Stimulated activated CD8-positive, alpha-beta memory T cell treated with anti-CD3 and anti-CD28 coated beads, Interleukin-12 subunit alpha, Interleukin-12 subunit beta, amount 100 ng/mL, for 4 hours (primary cell): Measurements from ENCODE around the gene TNFSF12.
A peak's percentile ranks its signal among the peaks of the same experiment; 100 is the strongest.

Experiments
- DNase-seq: peaks from one replicate; pipeline ENCODE4 v3.0.0-alpha.2; 2020; ENCODE audit warnings: low read depth

TNFSF12 gene

DNA sequence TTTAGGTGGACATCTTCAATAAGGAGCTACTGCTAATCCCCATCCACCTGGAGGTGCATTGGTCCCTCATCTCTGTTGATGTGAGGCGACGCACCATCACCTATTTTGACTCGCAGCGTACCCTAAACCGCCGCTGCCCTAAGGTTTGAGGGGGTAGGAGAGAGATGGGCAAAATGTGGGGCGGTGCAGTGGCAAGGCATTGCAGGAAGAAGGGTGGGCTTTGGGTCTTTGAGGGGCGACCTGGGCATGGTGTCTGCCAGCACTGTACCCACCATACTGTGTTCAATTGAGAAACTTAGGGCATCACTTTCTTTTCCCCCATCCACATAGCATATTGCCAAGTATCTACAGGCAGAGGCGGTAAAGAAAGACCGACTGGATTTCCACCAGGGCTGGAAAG is 21.5 kb downstream of the TNFSF12 start:
- no peak for DNase-seq

DNA sequence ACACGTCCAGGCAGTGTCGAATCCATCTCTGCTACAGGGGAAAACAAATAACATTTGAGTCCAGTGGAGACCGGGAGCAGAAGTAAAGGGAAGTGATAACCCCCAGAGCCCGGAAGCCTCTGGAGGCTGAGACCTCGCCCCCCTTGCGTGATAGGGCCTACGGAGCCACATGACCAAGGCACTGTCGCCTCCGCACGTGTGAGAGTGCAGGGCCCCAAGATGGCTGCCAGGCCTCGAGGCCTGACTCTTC is 23.4 kb downstream of the TNFSF12 start:
- no peak for DNase-seq

DNA sequence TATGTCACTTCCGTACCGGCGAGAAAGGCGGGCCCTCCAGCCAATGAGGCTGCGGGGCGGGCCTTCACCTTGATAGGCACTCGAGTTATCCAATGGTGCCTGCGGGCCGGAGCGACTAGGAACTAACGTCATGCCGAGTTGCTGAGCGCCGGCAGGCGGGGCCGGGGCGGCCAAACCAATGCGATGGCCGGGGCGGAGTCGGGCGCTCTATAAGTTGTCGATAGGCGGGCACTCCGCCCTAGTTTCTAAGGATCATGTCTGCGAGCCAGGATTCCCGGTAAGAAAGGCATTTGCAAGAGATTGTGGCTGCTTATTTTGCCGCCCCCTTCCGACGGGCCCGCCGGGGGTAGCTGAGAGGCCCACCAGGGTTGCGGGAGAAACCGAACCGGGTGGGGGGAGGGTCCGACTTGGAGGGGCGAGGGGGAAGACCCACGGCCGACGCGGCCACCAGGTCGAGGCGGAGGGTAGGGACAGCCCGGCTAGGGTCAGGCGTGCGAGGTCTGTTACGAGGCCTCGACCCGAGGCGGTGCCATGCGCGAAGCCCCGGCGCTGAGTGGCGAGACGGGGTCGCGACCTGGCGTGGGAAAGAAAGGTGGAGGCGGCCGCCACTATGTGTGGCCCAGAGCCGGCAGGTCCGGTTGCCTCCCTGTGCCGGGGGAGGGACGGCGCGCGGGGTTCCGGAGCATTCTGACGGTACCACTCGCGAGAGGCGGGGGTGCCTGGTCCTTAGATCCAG is 23.9 kb downstream of the TNFSF12 start:
- DNase-seq: peak; percentile 100

DNA sequence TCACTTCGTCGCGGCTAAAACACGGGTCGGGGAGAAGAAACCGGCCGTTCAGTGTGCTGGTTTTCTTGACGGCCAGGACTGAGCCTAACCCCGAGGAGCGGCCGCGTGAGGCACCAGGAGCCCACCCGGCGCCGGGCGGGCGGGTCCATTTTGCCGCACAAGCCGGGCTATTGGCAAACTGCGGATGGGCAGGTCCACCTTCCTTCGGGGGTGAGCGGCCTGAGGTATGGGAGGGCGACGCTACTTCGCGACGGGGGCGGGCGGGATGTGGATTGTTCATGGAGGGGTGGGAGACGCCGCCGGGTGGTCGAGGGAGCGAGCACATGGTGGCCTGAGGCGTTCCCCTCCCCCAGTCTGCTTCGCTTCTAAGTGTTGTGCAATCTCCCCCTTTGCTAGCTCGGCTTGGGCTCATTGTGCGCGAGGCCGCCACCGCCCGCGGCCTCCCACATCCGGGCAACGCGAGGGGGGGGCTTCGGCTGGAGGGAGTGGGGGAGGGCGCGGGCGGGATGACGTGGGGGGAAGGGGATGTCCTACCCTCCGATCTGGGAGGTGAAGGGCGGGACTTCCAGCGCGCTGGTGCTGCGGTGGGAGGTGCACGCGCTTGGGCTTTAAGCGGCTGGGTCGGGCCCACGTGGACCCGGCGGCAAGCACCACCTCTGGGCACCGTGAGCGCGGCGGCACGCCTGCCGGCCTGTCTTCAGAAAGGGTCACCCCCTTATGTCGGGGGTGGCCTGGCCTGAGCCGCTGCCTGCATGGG is 24.6 kb downstream of the TNFSF12 start:
- DNase-seq: peak; percentile 84

DNA sequence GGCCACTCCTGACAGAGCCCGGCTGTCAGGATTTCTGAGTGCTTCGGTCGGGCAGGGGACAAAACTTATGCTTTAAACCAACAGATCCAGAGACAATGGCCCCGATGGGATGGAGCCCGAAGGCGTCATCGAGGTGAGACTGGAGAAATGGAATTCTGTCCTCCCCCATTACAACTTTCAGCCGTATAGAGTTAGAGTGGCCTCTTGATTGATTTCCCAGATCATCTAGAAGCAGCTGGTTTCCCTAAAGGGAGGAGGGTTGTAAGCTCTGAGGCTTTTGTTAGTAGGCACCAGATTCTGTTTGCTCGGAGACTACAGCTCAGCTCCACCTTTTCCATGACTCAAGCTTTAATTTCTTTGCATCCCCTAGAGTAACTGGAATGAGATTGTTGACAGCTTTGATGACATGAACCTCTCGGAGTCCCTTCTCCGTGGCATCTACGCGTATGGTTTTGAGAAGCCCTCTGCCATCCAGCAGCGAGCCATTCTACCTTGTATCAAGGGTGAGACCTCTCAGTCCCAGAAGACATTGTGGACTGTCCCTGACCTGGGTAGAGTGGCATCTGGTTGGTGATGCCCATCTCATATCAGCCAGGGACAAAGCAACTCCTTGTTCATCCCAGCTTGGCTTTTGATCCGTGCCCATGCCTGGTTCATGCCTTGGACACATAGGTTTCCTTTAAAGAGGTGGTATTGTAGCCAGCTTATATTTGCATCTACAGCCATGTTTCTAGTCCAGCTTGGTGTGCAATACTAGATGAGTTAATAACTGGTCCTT is 25.5 kb downstream of the TNFSF12 start:
- no peak for DNase-seq

DNA sequence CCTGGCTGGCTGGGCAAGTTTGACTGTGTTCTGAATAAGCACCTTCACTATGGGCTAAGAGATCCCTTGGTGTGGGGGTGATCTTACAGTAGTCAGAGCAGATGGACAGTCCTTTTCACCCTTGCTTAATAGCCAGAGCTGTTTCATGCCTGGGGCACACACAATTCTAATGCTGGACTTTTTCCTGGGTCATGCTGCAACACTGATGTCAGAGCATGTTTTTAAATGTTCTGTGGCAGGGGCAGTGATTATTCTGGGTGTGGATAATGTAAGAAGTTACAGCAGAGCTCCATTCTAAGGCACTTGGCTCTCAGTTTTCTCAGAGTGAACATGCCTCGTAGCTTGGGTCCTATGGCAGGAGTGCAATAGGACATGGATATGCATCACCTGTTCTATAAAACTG is 26.6 kb downstream of the TNFSF12 start:
- DNase-seq: no peak

DNA sequence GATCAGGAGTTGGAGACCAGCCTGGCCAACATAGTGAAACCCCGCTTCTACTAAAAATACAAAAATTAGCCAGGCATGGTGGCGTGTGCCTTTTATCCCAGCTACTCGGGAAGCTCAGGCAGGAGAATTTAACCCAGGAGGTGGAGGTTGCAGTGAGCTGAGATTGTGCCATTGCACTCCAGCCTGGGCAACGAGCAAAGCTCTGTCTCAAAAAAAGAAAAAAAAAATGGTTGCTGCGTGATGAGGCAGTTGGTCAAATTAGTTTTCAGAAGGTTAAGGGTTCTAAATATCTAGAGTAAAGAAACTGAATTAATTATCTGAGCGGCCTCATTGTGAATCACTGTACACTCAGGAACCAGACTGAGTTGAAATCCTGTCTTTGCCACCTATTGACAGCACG is 27.1 kb downstream of the TNFSF12 start:
- no peak for DNase-seq

DNA sequence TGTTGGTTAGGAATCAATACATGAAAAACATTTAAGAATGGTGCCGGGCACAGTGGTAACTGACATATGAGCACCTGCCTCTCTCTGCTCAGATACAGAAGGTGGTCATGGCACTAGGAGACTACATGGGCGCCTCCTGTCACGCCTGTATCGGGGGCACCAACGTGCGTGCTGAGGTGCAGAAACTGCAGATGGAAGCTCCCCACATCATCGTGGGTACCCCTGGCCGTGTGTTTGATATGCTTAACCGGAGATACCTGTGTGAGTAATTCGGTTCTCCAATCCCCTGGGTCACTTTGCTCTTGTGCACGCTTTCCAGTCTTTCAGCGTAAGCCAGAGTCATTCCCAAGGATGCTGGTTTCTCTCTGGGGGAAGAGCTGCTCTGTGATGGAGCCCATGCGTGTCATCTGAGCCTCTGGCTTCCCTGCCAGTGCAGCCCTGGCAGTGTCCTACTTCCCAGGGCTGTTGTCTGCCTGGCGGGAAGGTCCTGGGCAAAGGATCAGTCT is 27.6 kb downstream of the TNFSF12 start:
- no peak for DNase-seq

DNA sequence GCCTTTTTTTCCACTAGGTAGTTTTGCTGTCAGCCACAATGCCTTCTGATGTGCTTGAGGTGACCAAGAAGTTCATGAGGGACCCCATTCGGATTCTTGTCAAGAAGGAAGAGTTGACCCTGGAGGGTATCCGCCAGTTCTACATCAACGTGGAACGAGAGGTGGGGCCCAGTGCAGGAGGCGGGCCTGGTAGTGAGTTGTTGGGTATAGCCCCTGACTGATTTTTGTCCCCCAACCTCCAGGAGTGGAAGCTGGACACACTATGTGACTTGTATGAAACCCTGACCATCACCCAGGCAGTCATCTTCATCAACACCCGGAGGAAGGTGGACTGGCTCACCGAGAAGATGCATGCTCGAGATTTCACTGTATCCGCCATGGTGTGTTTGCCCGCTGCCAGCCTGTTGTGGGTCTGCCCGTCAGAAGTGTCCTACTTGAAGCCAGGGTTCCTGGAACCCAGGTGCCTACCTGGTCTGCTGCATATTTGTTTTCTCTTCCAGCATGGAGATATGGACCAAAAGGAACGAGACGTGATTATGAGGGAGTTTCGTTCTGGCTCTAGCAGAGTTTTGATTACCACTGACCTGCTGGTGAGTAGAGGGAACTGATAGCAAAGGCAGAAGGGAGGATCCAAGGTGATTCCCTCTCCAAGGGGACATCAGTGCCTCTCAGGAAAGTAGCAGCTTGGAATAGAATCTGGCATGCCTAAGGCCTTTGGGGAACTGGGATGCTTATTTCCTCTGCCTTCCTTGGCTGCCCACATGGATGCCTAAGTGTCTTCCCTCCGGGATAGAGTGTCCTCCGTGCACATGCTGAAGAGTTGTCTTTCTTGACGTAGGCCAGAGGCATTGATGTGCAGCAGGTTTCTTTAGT is 28.7 kb downstream of the TNFSF12 start:
- no peak for DNase-seq

DNA sequence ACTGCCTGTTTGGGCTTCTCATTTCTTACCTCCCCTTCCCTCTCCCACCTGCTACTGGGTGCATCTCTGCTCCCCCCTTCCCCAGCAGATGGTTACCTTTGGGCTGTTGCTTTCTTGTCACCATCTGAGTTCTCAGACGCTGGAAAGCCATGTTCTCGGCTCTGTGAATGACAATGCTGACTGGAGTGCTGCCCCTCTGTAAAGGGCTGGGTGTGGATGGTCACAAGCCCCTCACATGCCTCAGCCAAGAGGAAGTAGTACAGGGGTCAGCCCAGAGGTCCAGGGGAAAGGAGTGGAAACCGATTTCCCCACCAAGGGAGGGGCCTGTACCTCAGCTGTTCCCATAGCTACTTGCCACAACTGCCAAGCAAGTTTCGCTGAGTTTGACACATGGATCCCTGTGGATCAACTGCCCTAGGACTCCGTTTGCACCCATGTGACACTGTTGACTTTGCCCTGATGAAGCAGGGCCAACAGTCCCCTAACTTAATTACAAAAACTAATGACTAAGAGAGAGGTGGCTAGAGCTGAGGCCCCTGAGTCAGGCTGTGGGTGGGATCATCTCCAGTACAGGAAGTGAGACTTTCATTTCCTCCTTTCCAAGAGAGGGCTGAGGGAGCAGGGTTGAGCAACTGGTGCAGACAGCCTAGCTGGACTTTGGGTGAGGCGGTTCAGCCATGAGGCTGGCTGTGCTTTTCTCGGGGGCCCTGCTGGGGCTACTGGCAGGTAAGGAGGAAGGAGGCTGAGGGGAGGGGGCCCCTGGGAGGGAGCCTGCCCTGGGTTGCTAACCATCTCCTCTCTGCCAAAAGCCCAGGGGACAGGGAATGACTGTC is 30.4 kb downstream of the TNFSF12 start, which contains the start of gene CD68:
Gene CD68 (plus strand): TSS at position 638 of the 833 bp plus-strand sequence. CDS start 40 bp downstream, at position 678.
- peak; percentile 55 for DNase-seq

DNA sequence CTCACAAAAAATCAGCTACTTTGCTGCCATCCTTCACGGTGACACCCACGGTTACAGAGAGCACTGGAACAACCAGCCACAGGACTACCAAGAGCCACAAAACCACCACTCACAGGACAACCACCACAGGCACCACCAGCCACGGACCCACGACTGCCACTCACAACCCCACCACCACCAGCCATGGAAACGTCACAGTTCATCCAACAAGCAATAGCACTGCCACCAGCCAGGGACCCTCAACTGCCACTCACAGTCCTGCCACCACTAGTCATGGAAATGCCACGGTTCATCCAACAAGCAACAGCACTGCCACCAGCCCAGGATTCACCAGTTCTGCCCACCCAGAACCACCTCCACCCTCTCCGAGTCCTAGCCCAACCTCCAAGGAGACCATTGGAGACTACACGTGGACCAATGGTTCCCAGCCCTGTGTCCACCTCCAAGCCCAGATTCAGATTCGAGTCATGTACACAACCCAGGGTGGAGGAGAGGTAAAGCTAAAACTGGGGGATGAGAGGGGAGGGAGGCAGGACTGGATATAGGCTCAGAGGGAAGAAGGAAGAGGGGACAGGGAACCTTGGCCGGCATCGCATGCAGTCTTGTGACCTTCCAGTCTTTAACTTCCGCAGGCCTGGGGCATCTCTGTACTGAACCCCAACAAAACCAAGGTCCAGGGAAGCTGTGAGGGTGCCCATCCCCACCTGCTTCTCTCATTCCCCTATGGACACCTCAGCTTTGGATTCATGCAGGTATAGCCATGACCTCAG is 31.2 kb downstream of the TNFSF12 start:
- DNase-seq: no peak

DNA sequence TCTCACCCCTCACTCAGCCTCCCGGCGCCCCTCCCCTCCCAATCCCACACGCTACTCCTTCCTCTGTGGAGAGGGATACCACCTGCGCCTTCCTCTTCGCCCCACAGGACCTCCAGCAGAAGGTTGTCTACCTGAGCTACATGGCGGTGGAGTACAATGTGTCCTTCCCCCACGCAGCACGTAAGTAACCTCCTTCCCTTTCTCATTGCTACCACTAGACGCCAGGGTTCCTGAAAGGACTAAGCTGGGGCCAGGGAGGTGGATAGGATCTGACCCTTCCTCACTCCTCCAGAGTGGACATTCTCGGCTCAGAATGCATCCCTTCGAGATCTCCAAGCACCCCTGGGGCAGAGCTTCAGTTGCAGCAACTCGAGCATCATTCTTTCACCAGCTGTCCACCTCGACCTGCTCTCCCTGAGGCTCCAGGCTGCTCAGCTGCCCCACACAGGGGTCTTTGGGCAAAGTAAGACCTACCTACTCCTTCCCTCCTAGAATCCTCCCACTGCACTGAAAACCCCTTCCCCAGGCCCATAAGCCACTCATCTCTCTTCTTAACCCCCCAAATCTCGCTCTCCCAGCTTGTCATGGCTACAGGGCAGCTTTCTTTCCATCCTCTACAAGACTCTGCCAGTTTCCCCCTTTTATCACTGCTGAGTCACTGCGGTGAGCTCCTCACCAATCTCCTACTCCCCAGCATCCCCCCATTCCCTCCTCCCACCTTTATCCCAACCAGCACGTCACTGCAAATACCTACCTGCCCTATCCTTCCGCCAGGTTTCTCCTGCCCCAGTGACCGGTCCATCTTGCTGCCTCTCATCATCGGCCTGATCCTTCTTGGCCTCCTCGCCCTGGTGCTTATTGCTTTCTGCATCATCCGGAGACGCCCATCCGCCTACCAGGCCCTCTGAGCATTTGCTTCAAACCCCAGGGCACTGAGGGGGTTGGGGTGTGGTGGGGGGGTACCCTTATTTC is 32.0 kb downstream of the TNFSF12 start:
- DNase-seq: no peak

DNA sequence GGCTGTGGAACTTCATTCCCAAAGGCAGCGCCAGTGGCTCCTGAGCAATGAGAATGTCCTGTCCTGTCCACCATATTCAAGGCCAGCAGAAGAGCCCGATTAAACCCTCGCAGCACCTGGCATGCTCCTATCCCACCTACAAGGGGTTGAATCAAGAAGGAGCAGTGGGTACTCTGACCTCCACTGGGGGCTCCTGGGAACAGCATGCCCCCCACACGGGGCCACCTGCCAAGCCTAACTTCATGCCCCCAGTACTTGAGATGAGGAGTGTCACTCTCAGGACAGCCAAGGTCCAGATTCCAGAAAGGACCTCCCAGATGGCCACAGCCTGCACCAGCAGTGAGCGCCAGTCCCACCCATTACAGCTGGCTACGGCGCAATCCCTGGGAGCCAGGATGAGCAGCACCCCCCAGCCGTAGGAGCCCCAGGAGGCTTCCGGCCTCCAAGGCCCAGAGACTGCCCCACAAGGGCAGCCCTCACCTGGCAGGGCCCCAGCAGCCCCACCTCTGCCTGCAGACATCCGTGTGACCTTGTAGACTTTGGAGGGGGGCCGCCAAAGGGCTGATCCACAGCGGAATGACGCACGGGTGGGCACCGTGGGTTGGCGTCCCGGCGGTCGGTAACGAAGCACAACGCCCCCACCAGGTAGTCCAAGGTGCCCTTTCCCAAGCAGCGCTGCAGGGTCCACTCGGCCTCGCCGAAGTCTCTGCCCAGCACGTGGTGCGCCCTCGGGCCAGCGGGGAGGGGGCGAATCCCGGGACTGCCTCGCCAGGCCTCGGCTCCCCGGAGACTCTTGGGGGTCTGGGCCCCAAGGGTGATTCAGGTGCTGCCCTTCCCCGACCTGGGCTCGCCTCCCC is 33.8 kb downstream of the TNFSF12 start:
- no peak for DNase-seq

DNA sequence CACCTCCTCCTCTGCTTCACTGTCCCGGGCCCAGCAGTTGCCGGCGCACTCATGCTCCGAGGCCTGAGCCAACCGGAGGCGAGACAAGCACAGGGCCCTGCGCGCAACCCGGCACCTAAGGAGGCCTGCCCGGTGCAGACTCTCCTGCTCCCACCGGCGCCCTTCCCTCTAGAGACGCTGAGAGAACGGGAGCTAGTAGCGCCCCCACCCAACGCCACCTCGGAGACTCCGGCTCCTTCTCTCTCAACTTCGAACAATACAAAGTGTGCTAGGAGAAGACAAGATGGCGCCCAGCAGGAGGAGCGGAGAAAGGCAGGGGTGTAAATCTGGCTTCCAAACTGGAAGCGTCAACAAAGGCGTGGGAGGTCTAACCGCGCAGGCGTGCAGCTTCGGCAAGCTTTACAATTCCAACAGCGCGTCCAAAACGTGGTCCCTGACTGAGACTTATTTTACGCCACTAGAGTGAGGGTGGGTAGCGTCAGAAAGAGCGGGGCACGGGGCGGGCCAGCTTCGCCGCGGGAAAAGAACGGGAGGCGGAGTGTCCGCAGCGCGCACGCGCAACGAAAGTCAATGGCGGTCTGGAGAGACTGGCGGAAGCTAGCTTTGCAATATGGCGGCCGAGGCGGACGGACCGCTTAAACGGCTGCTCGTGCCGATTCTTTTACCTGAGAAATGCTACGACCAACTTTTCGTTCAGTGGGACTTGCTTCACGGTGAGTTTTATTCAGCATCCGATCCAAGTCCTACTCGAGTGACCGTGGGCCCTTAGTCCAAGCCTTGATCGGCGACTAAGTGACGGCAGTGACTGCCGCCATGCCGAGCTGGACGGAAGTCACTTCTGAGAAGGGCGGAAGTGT is 34.6 kb downstream of the TNFSF12 start, which contains the start of gene MPDU1:
Gene MPDU1 (plus strand): TSS at position 600 of the 857 bp plus-strand sequence. CDS start 11 bp downstream, at position 611.
- DNase-seq: peak; percentile 91

DNA sequence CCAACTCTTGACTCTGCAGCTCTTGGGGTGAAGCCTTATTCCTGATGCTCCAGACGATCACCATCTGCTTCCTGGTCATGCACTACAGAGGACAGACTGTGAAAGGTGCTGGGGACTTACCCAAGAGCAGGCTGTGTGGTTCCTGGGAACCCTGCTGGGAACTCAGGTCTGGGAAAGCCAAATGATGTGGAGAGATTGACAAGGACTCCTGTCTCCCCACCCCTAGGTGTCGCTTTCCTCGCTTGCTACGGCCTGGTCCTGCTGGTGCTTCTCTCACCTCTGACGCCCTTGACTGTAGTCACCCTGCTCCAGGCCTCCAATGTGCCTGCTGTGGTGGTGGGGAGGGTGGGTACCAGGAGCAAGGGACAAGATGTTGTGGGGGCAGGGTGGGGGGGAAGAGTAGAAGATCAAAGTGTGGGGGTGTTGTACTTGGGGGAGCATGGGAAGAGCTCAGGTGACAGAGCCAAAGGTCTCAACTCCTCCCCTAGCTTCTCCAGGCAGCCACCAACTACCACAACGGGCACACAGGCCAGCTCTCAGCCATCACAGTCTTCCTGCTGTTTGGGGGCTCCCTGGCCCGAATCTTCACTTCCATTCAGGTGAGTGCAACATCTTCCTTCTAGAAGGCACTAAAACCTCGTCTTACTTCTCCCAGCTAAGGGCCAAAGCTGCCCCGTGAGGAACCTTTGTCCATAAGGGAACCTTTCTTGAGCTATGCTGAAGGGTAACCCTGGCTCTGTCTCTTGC is 38.0 kb downstream of the TNFSF12 start:
- no peak for DNase-seq
